Measurements from ENCODE around the gene CDK17.
A peak's percentile ranks its signal among the peaks of the same experiment; 100 is the strongest.

DNA sequence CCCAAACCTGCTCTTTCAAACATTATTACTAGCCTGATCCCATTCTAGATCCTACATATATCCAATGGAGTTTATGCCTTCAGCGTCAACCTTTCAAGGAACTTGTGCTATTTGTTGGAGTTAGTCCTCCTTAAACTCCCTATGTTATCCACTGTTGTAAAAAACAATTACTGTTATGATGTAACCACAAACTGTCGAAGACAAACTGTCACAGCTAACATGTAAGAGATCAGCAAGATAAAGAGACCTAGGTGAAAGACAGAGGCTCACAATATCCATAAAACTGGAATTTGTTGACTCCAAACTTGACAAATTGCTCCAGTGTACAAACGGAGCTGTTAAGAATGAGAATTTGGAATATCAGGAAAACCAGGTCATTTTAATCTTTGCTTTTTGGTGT lies 70.7 kb downstream of the CDK17 start:
- TF ChIP-seq ZNF212 (CRISPR knock-in tag; IDR thresholded peaks at IDR 0.05) (no peak), TAF1 (IDR thresholded peaks at IDR 0.05; ENCODE audit: control insufficient read depth, extremely low read depth, insufficient read depth, low read length, severe bottlenecking) (no peak), GATAD2B (IDR thresholded peaks at IDR 0.05; ENCODE audit: borderline replicate concordance) (no peak), ERF (CRISPR knock-in tag; IDR thresholded peaks at IDR 0.05) (no peak), ZNF444 (CRISPR knock-in tag; IDR thresholded peaks at IDR 0.05) (no peak), LARP7 (IDR thresholded peaks at IDR 0.05) (no peak), PHF8 (IDR thresholded peaks at IDR 0.05; ENCODE audit: borderline replicate concordance, low read length) (no peak), CTCF (IDR thresholded peaks at IDR 0.05 in 2 of 3, conservative IDR thresholded peaks at IDR 0.05 in 1 of 3; ENCODE audit: insufficient read depth in 2 of 3, low read depth in 1 of 3, low read length in 3 of 3) (no peak), POLR2AphosphoS5 (IDR thresholded peaks at IDR 0.05; ENCODE audit: control insufficient read depth, insufficient read depth, low read depth, low read length) (no peak), SMARCC2 (IDR thresholded peaks at IDR 0.05; ENCODE audit: low read depth) (peak; percentile 36; the same call in 1 of the 2 replicates), YY1 (IDR thresholded peaks at IDR 0.05; ENCODE audit: borderline replicate concordance in 1 of 3, control insufficient read depth in 1 of 3, extremely low read depth in 1 of 3, insufficient read depth in 3 of 3, insufficient read length in 1 of 3, insufficient replicate concordance in 2 of 3, low read depth in 1 of 3, low read length in 2 of 3) (no peak), ELF4 (CRISPR knock-in tag; IDR thresholded peaks at IDR 0.05) (no peak)
- TF ChIP-seq, protein P1, sequence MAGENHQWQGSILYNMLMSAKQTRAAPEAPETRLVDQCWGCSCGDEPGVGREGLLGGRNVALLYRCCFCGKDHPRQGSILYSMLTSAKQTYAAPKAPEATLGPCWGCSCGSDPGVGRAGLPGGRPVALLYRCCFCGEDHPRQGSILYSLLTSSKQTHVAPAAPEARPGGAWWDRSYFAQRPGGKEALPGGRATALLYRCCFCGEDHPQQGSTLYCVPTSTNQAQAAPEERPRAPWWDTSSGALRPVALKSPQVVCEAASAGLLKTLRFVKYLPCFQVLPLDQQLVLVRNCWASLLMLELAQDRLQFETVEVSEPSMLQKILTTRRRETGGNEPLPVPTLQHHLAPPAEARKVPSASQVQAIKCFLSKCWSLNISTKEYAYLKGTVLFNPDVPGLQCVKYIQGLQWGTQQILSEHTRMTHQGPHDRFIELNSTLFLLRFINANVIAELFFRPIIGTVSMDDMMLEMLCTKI (IDR thresholded peaks at IDR 0.05; ENCODE audit: partially characterized antibody) = no peak

All from K562 (cell line).